ENCODE data around the gene ZIM2.

The ZIM2 gene

GRCh38 chr19:56822755-56823154 is 17.8 kb downstream of the ZIM2 start:
- no peak for TF ChIP-seq ZFX (IDR thresholded peaks at IDR 0.05; ENCODE audit: borderline replicate concordance)
- TF ChIP-seq CTCF (IDR thresholded peaks at IDR 0.05) = no peak
- no peak overlapping the region for H3K27ac ChIP-seq

- no peak overlapping the region for H3K27ac ChIP-seq
Observed at GRCh38 chr19:56821675-56822074, 18.9 kb downstream of the ZIM2 start.

GRCh38 chr19:56821209-56821608 is 19.3 kb downstream of the ZIM2 start:
- H3K27ac ChIP-seq = no peak overlapping the region
- TF ChIP-seq ZFX (IDR thresholded peaks at IDR 0.05; ENCODE audit: borderline replicate concordance) (no peak), CTCF (IDR thresholded peaks at IDR 0.05) (no peak)

More at GRCh38 chr19:56821675-56822074, 18.9 kb downstream of the ZIM2 start:
- TF ChIP-seq CTCF (IDR thresholded peaks at IDR 0.05) (no peak), ZFX (IDR thresholded peaks at IDR 0.05; ENCODE audit: borderline replicate concordance) (no peak)

GRCh38 chr19:56819166-56819565 is 21.4 kb downstream of the ZIM2 start:
- H3K27ac ChIP-seq = no peak overlapping the region
- TF ChIP-seq CTCF (IDR thresholded peaks at IDR 0.05) (no peak), ZFX (IDR thresholded peaks at IDR 0.05; ENCODE audit: borderline replicate concordance) (no peak)

- TF ChIP-seq ZFX (IDR thresholded peaks at IDR 0.05; ENCODE audit: borderline replicate concordance) (no peak), CTCF (IDR thresholded peaks at IDR 0.05) (no peak)
- no peak overlapping the region for H3K27ac ChIP-seq
Observed at GRCh38 chr19:56814656-56815055, 25.9 kb downstream of the ZIM2 start.

GRCh38 chr19:56813531-56813930 is 27.0 kb downstream of the ZIM2 start:
- no peak overlapping the region for H3K27ac ChIP-seq
- no peak for TF ChIP-seq CTCF (IDR thresholded peaks at IDR 0.05)
- TF ChIP-seq ZFX (IDR thresholded peaks at IDR 0.05; ENCODE audit: borderline replicate concordance) = no peak

- TF ChIP-seq CTCF (IDR thresholded peaks at IDR 0.05) = no peak
- no peak overlapping the region for H3K27ac ChIP-seq
Observed at GRCh38 chr19:56811480-56811879, 29.0 kb downstream of the ZIM2 start.

Data from 22Rv1 (cell line).